ENCODE data around the gene PEG3.

GRCh38 chr19:56823417-56823816, 17.1 kb downstream of the PEG3 start:
- TF ChIP-seq CTCF (IDR thresholded peaks at IDR 0.05 in 4 of 5, conservative IDR thresholded peaks at IDR 0.05 in 1 of 5), result no peak
- TF ChIP-seq POLR2A (IDR thresholded peaks at IDR 0.05), result no peak
